Measurements from ENCODE around the gene C1QTNF5.

DNA sequence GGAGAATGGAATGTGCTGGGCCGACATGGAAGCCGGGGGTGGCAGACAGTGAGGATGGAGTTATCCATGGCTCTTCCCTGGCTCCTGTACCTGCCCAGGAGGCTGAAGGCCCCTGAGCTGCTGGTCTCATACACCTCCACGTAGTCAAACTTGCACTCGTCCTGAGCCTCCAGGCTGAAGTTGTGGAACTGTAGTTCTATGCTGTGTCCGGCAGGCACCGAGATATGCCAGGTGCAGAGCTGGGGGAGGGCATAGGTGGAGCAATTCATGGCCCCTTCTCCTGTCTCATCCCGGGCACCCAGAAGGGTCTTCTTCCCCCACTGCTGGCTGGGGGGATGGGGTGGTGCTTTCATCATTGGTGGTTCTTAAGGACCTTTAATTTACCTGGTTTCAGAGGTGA lies 3.0 kb upstream of the C1QTNF5 start:
- TF ChIP-seq, protein P1, sequence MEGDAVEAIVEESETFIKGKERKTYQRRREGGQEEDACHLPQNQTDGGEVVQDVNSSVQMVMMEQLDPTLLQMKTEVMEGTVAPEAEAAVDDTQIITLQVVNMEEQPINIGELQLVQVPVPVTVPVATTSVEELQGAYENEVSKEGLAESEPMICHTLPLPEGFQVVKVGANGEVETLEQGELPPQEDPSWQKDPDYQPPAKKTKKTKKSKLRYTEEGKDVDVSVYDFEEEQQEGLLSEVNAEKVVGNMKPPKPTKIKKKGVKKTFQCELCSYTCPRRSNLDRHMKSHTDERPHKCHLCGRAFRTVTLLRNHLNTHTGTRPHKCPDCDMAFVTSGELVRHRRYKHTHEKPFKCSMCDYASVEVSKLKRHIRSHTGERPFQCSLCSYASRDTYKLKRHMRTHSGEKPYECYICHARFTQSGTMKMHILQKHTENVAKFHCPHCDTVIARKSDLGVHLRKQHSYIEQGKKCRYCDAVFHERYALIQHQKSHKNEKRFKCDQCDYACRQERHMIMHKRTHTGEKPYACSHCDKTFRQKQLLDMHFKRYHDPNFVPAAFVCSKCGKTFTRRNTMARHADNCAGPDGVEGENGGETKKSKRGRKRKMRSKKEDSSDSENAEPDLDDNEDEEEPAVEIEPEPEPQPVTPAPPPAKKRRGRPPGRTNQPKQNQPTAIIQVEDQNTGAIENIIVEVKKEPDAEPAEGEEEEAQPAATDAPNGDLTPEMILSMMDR (IDR thresholded peaks at IDR 0.05), result no peak
- TF ChIP-seq POLR2A (IDR thresholded peaks at IDR 0.05), result no peak
